Endothelial cell of umbilical vein (primary cell): ENCODE results near the gene CCDC85B. TPM values are rescaled to one million over a fixed set of nuclear protein-coding genes. Genes with fewer than 3 reads are reported as not detected.

Source experiments
- BruUV-seq: library from RNA; stranded (reverse); fragments of 400-500 nt; replicated peaks from 2 replicates; lab custom pipeline; 2021; lab: Mats Ljungman, UMichigan
- CTCF ChIA-PET: fragments of 300-600, 350-600 bp; sonication (Branson Sonifier 250); formaldehyde crosslinking; loops from one replicate; lab custom pipeline; 2021; ENCODE audit warnings: antibody characterized with exemption, inconsistent platforms; lab: Charles Lee
- POLR2A ChIA-PET: fragments of 300-600, 350-600 bp; sonication (Branson Sonifier 250); formaldehyde crosslinking; loops from one replicate; lab custom pipeline; 2021; ENCODE audit warnings: antibody characterized with exemption, inconsistent platforms; lab: Charles Lee
- DNase-seq: peaks from one replicate; pipeline ENCODE4 v3.0.0-alpha.2; 2011; ENCODE audit warnings: low read depth, low spot score
- FAIRE-seq: peaks from 2 replicates; lab custom pipeline; 2011; peaks lifted over from hg19 to GRCh38; lab: Jason Lieb, UNC
- H2AFZ ChIP-seq: 2 replicates; pipeline ENCODE4 v1.6.0; 2012; ENCODE audit warnings: low read depth, low read length, control low read depth, inconsistent platforms
- H3K27ac ChIP-seq: 2 replicates; pipeline ENCODE4 v1.5.1; 2011; ENCODE audit warnings: low read depth, mild to moderate bottlenecking, control low read depth, low read length, moderate library complexity; ENCODE audit not compliant: insufficient read depth
- H3K27me3 ChIP-seq, 2 experiments: 2 replicates each; pipeline versions ENCODE4 v1.6.0 to v1.6.1; 2011; ENCODE audit warnings: low read length in 2 of 2, mixed read lengths in 1 of 2; ENCODE audit not compliant: control insufficient read depth in 2 of 2, insufficient read depth in 2 of 2
- H3K36me3 ChIP-seq, 2 experiments: 2 replicates in 1 of 2; 3 replicates in 1 of 2; pipeline ENCODE4 v1.5.1; 2011; ENCODE audit warnings: low read length in 2 of 2, mild to moderate bottlenecking in 1 of 2, moderate library complexity in 1 of 2; ENCODE audit not compliant: control insufficient read depth in 2 of 2, insufficient read depth in 2 of 2; ENCODE audit errors: extremely low read depth in 1 of 2
- H3K4me1 ChIP-seq: 3 replicates; pipeline ENCODE4 v1.5.1; 2011; ENCODE audit warnings: mild to moderate bottlenecking, low read length; ENCODE audit not compliant: control insufficient read depth, insufficient read depth; ENCODE audit errors: extremely low read depth
- H3K4me2 ChIP-seq: 2 replicates; pipeline ENCODE4 v1.6.1; 2011; ENCODE audit warnings: low read length, control low read depth, mixed read lengths; ENCODE audit not compliant: insufficient read depth
- H3K4me3 ChIP-seq, 3 experiments: fragments of 200-600 bp in 1 of 3; sonication (generic), shearing (Covaris generic) in 1 of 3; replicated peaks in 1 of 3; 2 replicates each; pipeline ENCODE4 v1.5.1; 2011 to 2016; ENCODE audit warnings: control low read depth in 3 of 3, low read length in 3 of 3, mild to moderate bottlenecking in 2 of 3, inconsistent platforms in 1 of 3, low read depth in 1 of 3, moderate library complexity in 1 of 3; ENCODE audit not compliant: insufficient read depth in 1 of 3
- H3K79me2 ChIP-seq: 2 replicates; pipeline ENCODE4 v1.6.0; 2012; ENCODE audit warnings: low read length, inconsistent platforms; ENCODE audit not compliant: control insufficient read depth, insufficient read depth
- H3K9ac ChIP-seq: replicated peaks from 2 replicates; pipeline ENCODE3; 2011; ENCODE audit warnings: low read length, control low read depth; ENCODE audit not compliant: insufficient read depth; ENCODE audit errors: extremely low read depth
- H3K9me1 ChIP-seq: replicated peaks from 3 replicates; pipeline ENCODE4 v1.6.0; 2011; ENCODE audit warnings: mild to moderate bottlenecking, low read length; ENCODE audit not compliant: control insufficient read depth, insufficient read depth; ENCODE audit errors: extremely low read depth
- H3K9me3 ChIP-seq: replicated peaks from 2 replicates; pipeline ENCODE4 v1.5.1; 2012; ENCODE audit warnings: low read length, inconsistent platforms; ENCODE audit not compliant: control insufficient read depth, insufficient read depth
- H4K20me1 ChIP-seq: replicated peaks from 2 replicates; pipeline ENCODE3; 2011; ENCODE audit warnings: mild to moderate bottlenecking, low read length; ENCODE audit not compliant: control insufficient read depth, insufficient read depth; ENCODE audit errors: extremely low read depth
- EZH2 ChIP-seq: IDR thresholded peaks from 2 replicates; pipeline ENCODE4 v1.6.1; 2012; ENCODE audit warnings: borderline replicate concordance, low read depth, mild to moderate bottlenecking, moderate library complexity, low read length, inconsistent platforms; ENCODE audit not compliant: severe bottlenecking
- FOS ChIP-seq: IDR thresholded peaks from 2 replicates; pipeline ENCODE4 v1.6.1; 2011; ENCODE audit warnings: mild to moderate bottlenecking, low read length, moderate library complexity, borderline replicate concordance; ENCODE audit not compliant: insufficient read depth
- MYC ChIP-seq: IDR thresholded peaks from one replicate; pipeline ENCODE4 v1.6.1; 2011; ENCODE audit warnings: mild to moderate bottlenecking, low read depth, low read length
- POLR2A ChIP-seq: IDR thresholded peaks from 2 replicates; pipeline ENCODE4 v1.6.1; 2012; ENCODE audit warnings: low read depth, mild to moderate bottlenecking, control low read depth, low read length
- POLR2AphosphoS5 ChIP-seq: IDR thresholded peaks from 2 replicates; pipeline ENCODE4 v1.6.1; 2012; ENCODE audit warnings: low read depth, mild to moderate bottlenecking, control low read depth, low read length, moderate library complexity; ENCODE audit not compliant: insufficient read depth
- dilution Hi-C: fragments of 300-500 bp; cut with MboI; formaldehyde crosslinking; loops from one replicate; pipeline ENCODE4 v1.15.0; 2019; ENCODE audit warnings: low sequenced_read_pairs; ENCODE audit not compliant: extremely low pct_ligation_motif_present
- intact Hi-C: fragments of 100-400 bp; cut with micrococcal nuclease; formaldehyde crosslinking; loops from one replicate; pipeline ENCODE4 v1.10.0; 2022
- polyA plus RNA-seq, 4 experiments: library from polyadenylated mRNA; depleted of rRNA in 3 of 4; stranded (reverse) in 3 of 4; unstranded in 1 of 4; fragments of >200 nt; gene quantifications; 2 replicates each; pipeline versions ENCODE4 v1.2.1 to v1.2.3, GENCODE V29; 2011 to 2012; ENCODE audit warnings: missing spikeins in 1 of 4
- total RNA-seq: library from RNA; stranded (reverse); gene quantifications from 2 replicates; pipeline ENCODE4 v1.2.3, GENCODE V29; 2021

CCDC85B gene
- total and polyA plus RNA-seq, 2 donors (not counting 3 experiments of a cell fraction or from before 2014, with no cell fraction given) = 105 to 107 TPM

GRCh38 chr11:65894034-65894591, 3.6 kb downstream of the CCDC85B start:
- BruUV-seq = TSS peak; percentile 7
- H3K36me3 ChIP-seq = peaks cover 5 to 8% of the 10 kb centered on the region in 2 experiments
- H2AFZ ChIP-seq = no peak overlapping the region
- dilution Hi-C loops = no loop called here
- no peaks in the 10 kb centered on the region for H3K9me3 ChIP-seq
- ChIA-PET CTCF (interaction anchor here (1.0 to 3.1 kb wide), 6 partner anchors 9 to 128 kb away, joined by 3 to 21 read pairs (median 4); no protein-coding TSS in a partner anchor), POLR2A (interaction anchor here (0.7 to 2.3 kb wide), 3 partner anchors 22 to 45 kb away, joined by 3 to 7 read pairs (median 5); no protein-coding TSS in a partner anchor)
- TF ChIP-seq FOS (peak; percentile 22), POLR2AphosphoS5 (peak; percentile 83), POLR2A (peak; percentile 91), MYC (no peak)
- H3K9me1 ChIP-seq = no peaks in the 10 kb centered on the region
- peak overlapping the region; percentile 62 for H3K9ac ChIP-seq
- H4K20me1 ChIP-seq = no peaks in the 10 kb centered on the region
- peak overlapping the region; percentile 99 for H3K27ac ChIP-seq
- DNase-seq (peak; percentile 52), FAIRE-seq (peak; percentile 90)
- H3K4me1 ChIP-seq = peaks cover 72% of the 10 kb centered on the region
- no peaks in the 10 kb centered on the region for H3K27me3 ChIP-seq
- peak overlapping the region in 2 of 3 experiments; percentile 24 to 30 for H3K4me3 ChIP-seq
- H3K4me2 ChIP-seq = peak overlapping the region; percentile 68
- intact Hi-C loops = no loop called here
- peaks cover 80% of the 10 kb centered on the region for H3K79me2 ChIP-seq

- FAIRE-seq (no peak), DNase-seq (no peak)
- no peak for TF ChIP-seq EZH2
- TF ChIP-seq POLR2AphosphoS5 = peak; percentile 29
- Histone ChIP-seq H3K4me1 (peaks cover 60% of the 10 kb centered on the region), H3K9ac (no peak overlapping the region), H3K4me3 (no peak overlapping the region), H3K27ac (peak overlapping the region; percentile 27), H3K79me2 (peaks cover 89% of the 10 kb centered on the region), H2AFZ (no peak overlapping the region), H4K20me1 (no peaks in the 10 kb centered on the region), H3K36me3 (peaks cover 5 to 8% of the 10 kb centered on the region in 2 experiments), H3K9me1 (no peaks in the 10 kb centered on the region), H3K4me2 (peak overlapping the region; percentile 33), H3K27me3 (no peaks in the 10 kb centered on the region), H3K9me3 (no peaks in the 10 kb centered on the region)
- ChIA-PET CTCF (interaction anchor here (3.1 kb wide), 1 partner anchor 11 kb away, joined by 21 read pairs; no protein-coding TSS in a partner anchor), POLR2A (interaction anchor here (0.7 to 1.3 kb wide), 2 partner anchors 20 to 77 kb away, joined by 4 read pairs; no protein-coding TSS in a partner anchor)
- intact Hi-C loops (no loop called here), dilution Hi-C loops (no loop called here)
- no TSS peak for BruUV-seq
Observed at GRCh38 chr11:65895482-65895981, 5.1 kb downstream of the CCDC85B start.
